ENCODE data around the gene THADA.
"Not testable (repeated sequence)": the region's sequence is repeated elsewhere in the genome, so short reads cannot be mapped to it uniquely, and the experiment has no call there.

The THADA gene

GRCh38 chr2:43595603-43596412 is at the start of gene THADA:
TSS of gene THADA (minus strand) at chr2:43596038. CDS start at chr2:43592392, 3,646 bp downstream.
- peak; percentile 99 for DNase-seq
- peak; percentile 99 for ATAC-seq

- no peak for DNase-seq
- ATAC-seq: no peak
Observed at GRCh38 chr2:43643680-43644079, 47.8 kb upstream of the THADA start.

GRCh38 chr2:43642363-43642762 is 46.5 kb upstream of the THADA start:
- ATAC-seq: no peak
- DNase-seq: no peak

- peak; percentile 100 for ATAC-seq
- DNase-seq: peak; percentile 95
Observed at GRCh38 chr2:43637030-43637803, 41.4 kb upstream of the THADA start, which contains the start of gene PLEKHH2. TSS of gene PLEKHH2 (plus strand) at chr2:43637260. CDS start at chr2:43644674, 7,414 bp downstream.

GRCh38 chr2:43636621-43637020 is 40.8 kb upstream of the THADA start:
- ATAC-seq (no peak), DNase-seq (peak; percentile 6)

- not testable (repeated sequence) for DNase-seq, ATAC-seq
Observed at GRCh38 chr2:43636153-43636552, 40.3 kb upstream of the THADA start.

GRCh38 chr2:43634604-43635306 is 38.9 kb upstream of the THADA start:
- ATAC-seq: no peak
- DNase-seq: no peak

- DNase-seq (no peak), ATAC-seq (no peak)
Observed at GRCh38 chr2:43631618-43632317, 35.9 kb upstream of the THADA start.

GRCh38 chr2:43622931-43623451 is 27.2 kb upstream of the THADA start:
- DNase-seq (no peak), ATAC-seq (no peak)

GRCh38 chr2:43619511-43619910 is 23.7 kb upstream of the THADA start:
- ATAC-seq: no peak
- no peak for DNase-seq

- ATAC-seq (no peak), DNase-seq (no peak)
Observed at GRCh38 chr2:43616967-43617680, 21.3 kb upstream of the THADA start.

- ATAC-seq: no peak
- no peak for DNase-seq
Observed at GRCh38 chr2:43612944-43613343, 17.1 kb upstream of the THADA start.

- peak; percentile 94 for ATAC-seq
- DNase-seq: peak; percentile 74
Observed at GRCh38 chr2:43611987-43612894, 16.4 kb upstream of the THADA start.

GRCh38 chr2:43610361-43610760 is 14.5 kb upstream of the THADA start:
- DNase-seq: no peak
- ATAC-seq: no peak

GRCh38 chr2:43609290-43609918 is 13.6 kb upstream of the THADA start:
- DNase-seq: peak; percentile 25
- ATAC-seq: peak; percentile 67

GRCh38 chr2:43605851-43606250 is 10.0 kb upstream of the THADA start:
- no peak for DNase-seq
- no peak for ATAC-seq

- DNase-seq (peak; percentile 23), ATAC-seq (peak; percentile 77)
Observed at GRCh38 chr2:43605079-43605655, 9.3 kb upstream of the THADA start.

- ATAC-seq: no peak
- DNase-seq: no peak
Observed at GRCh38 chr2:43604674-43605073, 8.8 kb upstream of the THADA start.

GRCh38 chr2:43600596-43600995 is 4.8 kb upstream of the THADA start:
- not testable (repeated sequence) for ATAC-seq, DNase-seq

Measured in stimulated activated naive CD8-positive, alpha-beta T cell treated with anti-CD3 and anti-CD28 coated beads, Interleukin-15, Interleukin-2, amounts not matched to agents 100 U/mL and 50 U/mL, for 24 hours (primary cell).